ENCODE results near the gene ADAMTS4. TPM values are rescaled to one million over a fixed set of nuclear protein-coding genes. Genes with fewer than 3 reads are reported as not detected.

Gene ADAMTS4
- total RNA-seq, 4 donors from 2014 or later: 0.20 to 15.3 (median 4.2) TPM

GRCh38 chr1:161138431-161138830 lies 60.4 kb downstream of the ADAMTS4 start:
- 75 to 84% methylated on average over 1 of the region's 1 CpG for WGBS, 2 donors
- TF ChIP-seq CTCF (IDR thresholded peaks at IDR 0.05) (no peak), POLR2A (IDR thresholded peaks at IDR 0.05) (no peak)
- intact Hi-C loops (cut with DNase I; ENCODE audit: low total_unique reads): no loop called here
- no peak for DNase-seq (ENCODE audit: low spot score in 2 of 2)
- H3K4me3 ChIP-seq (ENCODE audit: low read depth, poor library complexity, severe bottlenecking): no peak overlapping the region

DNA sequence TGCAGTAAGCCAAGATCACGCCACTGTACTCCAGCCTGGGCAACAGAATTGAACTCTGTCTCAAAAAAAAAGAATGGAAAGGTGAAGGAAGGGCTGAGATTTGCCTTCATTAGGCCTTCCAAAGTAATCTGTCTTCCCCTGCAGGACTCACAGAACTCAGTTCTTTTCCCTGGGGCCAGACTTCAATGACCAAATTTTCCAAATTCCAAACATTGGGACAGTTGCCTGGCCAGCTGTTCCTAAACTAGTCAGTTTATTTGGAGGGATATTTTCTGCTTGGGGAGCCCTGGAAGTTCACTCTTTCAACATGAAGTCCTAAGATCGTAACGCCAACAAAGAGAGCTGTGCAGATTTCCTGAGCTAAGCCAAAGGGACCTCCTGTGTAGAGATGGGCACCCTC lies 61.0 kb downstream of the ADAMTS4 start:
- 61 to 82% methylated on average over 3 of the region's 3 CpGs for WGBS, 2 donors
- no peak for DNase-seq (ENCODE audit: low spot score in 2 of 2)
- no peak for TF ChIP-seq POLR2A (IDR thresholded peaks at IDR 0.05)
- no peak for TF ChIP-seq CTCF (IDR thresholded peaks at IDR 0.05)
- intact Hi-C loops (cut with DNase I; ENCODE audit: low total_unique reads): no loop called here
- H3K4me3 ChIP-seq (ENCODE audit: low read depth, poor library complexity, severe bottlenecking): no peak overlapping the region

Small RNAs within 50 kb of the gene (microRNA-seq; reads per million reads assigned to microRNA genes)
- gene MIR5187 (ENCODE audit: borderline number of aligned reads in 1 of 2, borderline replicate concordance in 2 of 2): 1.4 to 2.3 reads per million in 2 donors

Other genes starting within 250 kb of the ADAMTS4 start
- gene ITLN2, start 244.2 kb downstream of the ADAMTS4 start, total RNA-seq: 1 to 10 TPM in 2 of 4 donors, not detected in 2; 1.0 to 1.2 TPM
- 100 to 1,000 TPM in 2 of 4 donors, 10 to 100 TPM in 2; 68.4 to 125 (median 97.5) TPM for gene F11R, start 177.9 kb downstream of the ADAMTS4 start, total RNA-seq
- 100 to 1,000 TPM in 3 of 4 donors, 10 to 100 TPM in 1; 94.9 to 136 (median 107) TPM for gene TSTD1, start 160.1 kb downstream of the ADAMTS4 start, total RNA-seq
- 10 to 100 TPM; 35.3 to 59.4 (median 43.3) TPM for gene USF1, start 153.1 kb downstream of the ADAMTS4 start, total RNA-seq
- gene ARHGAP30, start 129.2 kb downstream of the ADAMTS4 start, total RNA-seq: 10 to 100 TPM in 2 of 4 donors, 1 to 10 TPM in 2; 8.5 to 14.8 (median 9.9) TPM
- gene NECTIN4, start 109.5 kb downstream of the ADAMTS4 start, total RNA-seq: 100 to 1,000 TPM; 176 to 239 (median 208) TPM
- gene KLHDC9, start 100.7 kb downstream of the ADAMTS4 start, total RNA-seq: 1 to 10 TPM in 2 of 4 donors, under 1 TPM in 2; 0.42 to 4.2 (median 1.9) TPM
- gene PFDN2, start 81.0 kb downstream of the ADAMTS4 start, total RNA-seq: 10 to 100 TPM; 19.3 to 24.7 (median 22.4) TPM
- gene NIT1, start 80.9 kb downstream of the ADAMTS4 start, total RNA-seq: 10 to 100 TPM; 26.6 to 35.8 (median 30.2) TPM
- gene DEDD, start 66.4 kb downstream of the ADAMTS4 start, total RNA-seq: 10 to 100 TPM; 26.6 to 38.2 (median 29.6) TPM
- 100 to 1,000 TPM in 1 of 4 donors, 10 to 100 TPM in 3; 42.0 to 100 (median 82.5) TPM for gene UFC1, start 45.1 kb downstream of the ADAMTS4 start, total RNA-seq
- gene USP21, start 39.6 kb downstream of the ADAMTS4 start, total RNA-seq: 10 to 100 TPM; 13.7 to 28.8 (median 25.3) TPM
- 10 to 100 TPM; 16.7 to 46.5 (median 24.8) TPM for gene PPOX, start 32.6 kb downstream of the ADAMTS4 start, total RNA-seq
- gene B4GALT3, start 21.5 kb downstream of the ADAMTS4 start, total RNA-seq: 10 to 100 TPM; 40.9 to 49.9 (median 44.0) TPM
- gene NDUFS2, start 3.3 kb upstream of the ADAMTS4 start, total RNA-seq: 100 to 1,000 TPM in 3 of 4 donors, 10 to 100 TPM in 1; 88.7 to 127 (median 106) TPM
- gene FCER1G, start 16.2 kb upstream of the ADAMTS4 start, total RNA-seq: 10 to 100 TPM in 2 of 4 donors, 1 to 10 TPM in 2; 5.0 to 31.9 (median 17.9) TPM
- not detected for gene APOA2, start 24.6 kb upstream of the ADAMTS4 start, total RNA-seq
- 10 to 100 TPM in 1 of 4 donors, 1 to 10 TPM in 3; 3.8 to 11.9 (median 7.7) TPM for gene TOMM40L, start 27.0 kb upstream of the ADAMTS4 start, total RNA-seq
- gene NR1I3, start 39.1 kb upstream of the ADAMTS4 start, total RNA-seq: 1 to 10 TPM in 1 of 4 donors, not detected in 3; 2.1 TPM
- gene PCP4L1, start 59.7 kb upstream of the ADAMTS4 start, total RNA-seq: 1 to 10 TPM in 3 of 4 donors, under 1 TPM in 1; 0.80 to 9.1 (median 4.6) TPM
- gene MPZ, start 110.9 kb upstream of the ADAMTS4 start, total RNA-seq: 1 to 10 TPM in 3 of 4 donors, under 1 TPM in 1; 0.84 to 8.7 (median 4.5) TPM
- gene SDHC, start 115.3 kb upstream of the ADAMTS4 start, total RNA-seq: 100 to 1,000 TPM in 1 of 4 donors, 10 to 100 TPM in 3; 20.6 to 107 (median 52.2) TPM
- gene CFAP126, start 168.8 kb upstream of the ADAMTS4 start, total RNA-seq: not detected

Measured in lower leg skin (tissue), 4 donors.